ENCODE measurements around the gene SLC7A7. TPM values are rescaled to one million over a fixed set of nuclear protein-coding genes. Genes with fewer than 3 reads are reported as not detected.

The SLC7A7 gene
- polyA plus RNA-seq, 2 of the 4 experiments (the other 2 are of a cell fraction): 44.2 to 86.8 TPM

DNA sequence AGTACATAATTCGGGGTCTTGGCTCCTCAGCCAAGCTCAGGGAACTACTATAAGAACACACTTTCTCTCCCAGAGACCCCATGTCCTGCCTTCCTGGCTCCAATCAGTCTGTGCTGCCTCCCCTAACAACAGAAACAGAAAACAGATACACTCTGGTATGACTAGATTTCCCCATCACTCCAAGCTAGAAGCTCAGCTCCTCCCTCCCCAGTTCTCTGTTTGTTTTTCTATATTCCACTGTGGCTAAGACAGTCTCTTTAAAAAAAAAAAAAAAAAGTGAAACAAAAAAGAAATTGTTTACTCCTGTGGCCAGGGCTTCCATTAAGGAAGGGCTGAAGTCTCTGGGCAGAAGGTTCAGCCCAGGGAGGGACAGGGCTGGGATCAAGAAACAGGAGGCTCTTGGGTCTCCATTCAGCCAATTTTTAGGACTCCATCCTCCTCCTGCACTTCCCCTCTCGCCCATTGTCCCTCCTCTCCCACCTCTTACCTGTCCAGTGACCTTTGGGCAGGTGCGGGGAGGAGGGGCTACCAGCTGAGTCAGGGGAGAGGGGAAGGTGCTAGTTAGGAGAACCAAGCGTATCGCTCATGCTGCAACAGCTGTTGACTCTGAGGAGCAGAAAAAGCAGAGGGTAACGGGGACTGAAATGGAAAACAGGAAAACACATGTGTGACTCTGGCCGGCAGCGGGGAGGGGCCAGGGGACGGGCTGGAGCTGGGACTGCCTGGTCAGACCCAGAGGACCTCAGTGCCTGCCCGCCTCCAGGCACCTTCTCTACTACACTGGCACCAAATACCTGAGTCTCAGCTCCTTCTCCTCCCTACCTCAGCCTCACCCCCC, 4.1 kb upstream of the SLC7A7 start (continued):
- TF ChIP-seq, protein P1, sequence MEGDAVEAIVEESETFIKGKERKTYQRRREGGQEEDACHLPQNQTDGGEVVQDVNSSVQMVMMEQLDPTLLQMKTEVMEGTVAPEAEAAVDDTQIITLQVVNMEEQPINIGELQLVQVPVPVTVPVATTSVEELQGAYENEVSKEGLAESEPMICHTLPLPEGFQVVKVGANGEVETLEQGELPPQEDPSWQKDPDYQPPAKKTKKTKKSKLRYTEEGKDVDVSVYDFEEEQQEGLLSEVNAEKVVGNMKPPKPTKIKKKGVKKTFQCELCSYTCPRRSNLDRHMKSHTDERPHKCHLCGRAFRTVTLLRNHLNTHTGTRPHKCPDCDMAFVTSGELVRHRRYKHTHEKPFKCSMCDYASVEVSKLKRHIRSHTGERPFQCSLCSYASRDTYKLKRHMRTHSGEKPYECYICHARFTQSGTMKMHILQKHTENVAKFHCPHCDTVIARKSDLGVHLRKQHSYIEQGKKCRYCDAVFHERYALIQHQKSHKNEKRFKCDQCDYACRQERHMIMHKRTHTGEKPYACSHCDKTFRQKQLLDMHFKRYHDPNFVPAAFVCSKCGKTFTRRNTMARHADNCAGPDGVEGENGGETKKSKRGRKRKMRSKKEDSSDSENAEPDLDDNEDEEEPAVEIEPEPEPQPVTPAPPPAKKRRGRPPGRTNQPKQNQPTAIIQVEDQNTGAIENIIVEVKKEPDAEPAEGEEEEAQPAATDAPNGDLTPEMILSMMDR (IDR thresholded peaks at IDR 0.05): no peak
- TF ChIP-seq RAD21 (conservative IDR thresholded peaks at IDR 0.05 in 1 of 2, IDR thresholded peaks at IDR 0.05 in 1 of 2) (no peak), POLR2A (IDR thresholded peaks at IDR 0.05; ENCODE audit: low read length) (no peak)
- TF ChIP-seq, protein P2, sequence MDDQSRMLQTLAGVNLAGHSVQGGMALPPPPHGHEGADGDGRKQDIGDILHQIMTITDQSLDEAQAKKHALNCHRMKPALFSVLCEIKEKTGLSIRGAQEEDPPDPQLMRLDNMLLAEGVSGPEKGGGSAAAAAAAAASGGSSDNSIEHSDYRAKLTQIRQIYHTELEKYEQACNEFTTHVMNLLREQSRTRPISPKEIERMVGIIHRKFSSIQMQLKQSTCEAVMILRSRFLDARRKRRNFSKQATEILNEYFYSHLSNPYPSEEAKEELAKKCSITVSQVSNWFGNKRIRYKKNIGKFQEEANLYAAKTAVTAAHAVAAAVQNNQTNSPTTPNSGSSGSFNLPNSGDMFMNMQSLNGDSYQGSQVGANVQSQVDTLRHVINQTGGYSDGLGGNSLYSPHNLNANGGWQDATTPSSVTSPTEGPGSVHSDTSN (IDR thresholded peaks at IDR 0.05): no peak

DNA sequence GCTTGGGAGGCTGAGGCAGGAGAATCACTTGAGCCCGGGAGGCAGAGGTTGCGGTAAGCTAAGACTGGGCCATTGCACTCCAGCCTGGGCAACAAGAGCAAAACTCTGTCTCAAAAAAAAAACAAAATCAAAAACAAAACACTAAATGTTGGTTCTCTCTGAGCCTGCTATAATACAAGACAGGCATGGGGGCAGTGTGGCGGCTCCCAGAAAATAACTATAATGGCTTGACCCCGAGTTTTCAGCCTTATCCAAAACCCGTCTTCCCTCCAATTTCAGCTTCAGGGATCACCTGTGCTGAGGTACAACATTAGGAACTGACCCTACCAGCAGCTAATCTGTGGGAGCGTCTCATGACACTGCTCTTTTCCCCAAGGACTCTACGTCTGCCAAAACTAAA, 862 bp downstream of the SLC7A7 start:
- no peak for TF ChIP-seq ZC3H11A (IDR thresholded peaks at IDR 0.05)
- TF ChIP-seq, protein P3, sequence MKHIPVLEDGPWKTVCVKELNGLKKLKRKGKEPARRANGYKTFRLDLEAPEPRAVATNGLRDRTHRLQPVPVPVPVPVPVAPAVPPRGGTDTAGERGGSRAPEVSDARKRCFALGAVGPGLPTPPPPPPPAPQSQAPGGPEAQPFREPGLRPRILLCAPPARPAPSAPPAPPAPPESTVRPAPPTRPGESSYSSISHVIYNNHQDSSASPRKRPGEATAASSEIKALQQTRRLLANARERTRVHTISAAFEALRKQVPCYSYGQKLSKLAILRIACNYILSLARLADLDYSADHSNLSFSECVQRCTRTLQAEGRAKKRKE (CRISPR knock-in tag; IDR thresholded peaks at IDR 0.05; ENCODE audit: low read depth): no peak
- H3K4me3 ChIP-seq: peak overlapping the region; percentile 38; the same call in 2 of the 3 replicates
- peaks cover 40% of the 10 kb centered on the region for H3K4me1 ChIP-seq
- 83% methylated on average over 7 of the region's 7 CpGs for WGBS (ENCODE audit: missing lambda C conversion rate)
- no peaks in the 10 kb centered on the region for H3K9me3 ChIP-seq
- ChIA-PET POLR2A (no interaction called here), CTCF (interaction anchor here (1.2 to 2.6 kb wide), 5 partner anchors 9 to 244 kb away, joined by 3 to 17 read pairs (median 5); no protein-coding TSS in a partner anchor)
- DNase-seq (ENCODE audit: low read depth in 1 of 2, low spot score in 1 of 2) (no peak), ATAC-seq (no peak), FAIRE-seq (no peak)
- peak overlapping the region; percentile 82 to 89 for H3K27ac ChIP-seq
- H3K4me2 ChIP-seq: peak overlapping the region; percentile 72

DNA sequence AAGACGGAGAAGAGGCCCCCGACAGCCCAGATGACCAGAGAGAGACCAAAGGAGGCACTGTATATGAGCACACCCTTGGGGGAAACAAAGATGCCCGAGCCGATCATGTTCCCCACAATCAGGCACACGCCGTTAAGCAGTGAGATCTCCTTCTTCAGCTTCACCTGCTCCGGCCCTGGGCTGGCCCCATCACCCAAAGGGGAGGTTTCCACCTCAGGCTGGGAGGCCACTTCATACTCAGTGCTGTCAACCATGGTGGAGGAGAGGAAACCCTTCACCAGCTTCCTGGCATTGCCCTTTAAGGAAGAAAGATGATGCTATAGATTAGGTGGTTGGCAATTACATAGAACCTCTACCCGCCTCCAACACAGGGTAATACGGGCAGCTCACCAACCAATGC, 2.1 kb downstream of the SLC7A7 start:
- TF ChIP-seq, protein P4, sequence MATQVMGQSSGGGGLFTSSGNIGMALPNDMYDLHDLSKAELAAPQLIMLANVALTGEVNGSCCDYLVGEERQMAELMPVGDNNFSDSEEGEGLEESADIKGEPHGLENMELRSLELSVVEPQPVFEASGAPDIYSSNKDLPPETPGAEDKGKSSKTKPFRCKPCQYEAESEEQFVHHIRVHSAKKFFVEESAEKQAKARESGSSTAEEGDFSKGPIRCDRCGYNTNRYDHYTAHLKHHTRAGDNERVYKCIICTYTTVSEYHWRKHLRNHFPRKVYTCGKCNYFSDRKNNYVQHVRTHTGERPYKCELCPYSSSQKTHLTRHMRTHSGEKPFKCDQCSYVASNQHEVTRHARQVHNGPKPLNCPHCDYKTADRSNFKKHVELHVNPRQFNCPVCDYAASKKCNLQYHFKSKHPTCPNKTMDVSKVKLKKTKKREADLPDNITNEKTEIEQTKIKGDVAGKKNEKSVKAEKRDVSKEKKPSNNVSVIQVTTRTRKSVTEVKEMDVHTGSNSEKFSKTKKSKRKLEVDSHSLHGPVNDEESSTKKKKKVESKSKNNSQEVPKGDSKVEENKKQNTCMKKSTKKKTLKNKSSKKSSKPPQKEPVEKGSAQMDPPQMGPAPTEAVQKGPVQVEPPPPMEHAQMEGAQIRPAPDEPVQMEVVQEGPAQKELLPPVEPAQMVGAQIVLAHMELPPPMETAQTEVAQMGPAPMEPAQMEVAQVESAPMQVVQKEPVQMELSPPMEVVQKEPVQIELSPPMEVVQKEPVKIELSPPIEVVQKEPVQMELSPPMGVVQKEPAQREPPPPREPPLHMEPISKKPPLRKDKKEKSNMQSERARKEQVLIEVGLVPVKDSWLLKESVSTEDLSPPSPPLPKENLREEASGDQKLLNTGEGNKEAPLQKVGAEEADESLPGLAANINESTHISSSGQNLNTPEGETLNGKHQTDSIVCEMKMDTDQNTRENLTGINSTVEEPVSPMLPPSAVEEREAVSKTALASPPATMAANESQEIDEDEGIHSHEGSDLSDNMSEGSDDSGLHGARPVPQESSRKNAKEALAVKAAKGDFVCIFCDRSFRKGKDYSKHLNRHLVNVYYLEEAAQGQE (IDR thresholded peaks at IDR 0.05): no peak
- no peak for TF ChIP-seq EP300 (IDR thresholded peaks at IDR 0.05)
- TF ChIP-seq KDM1A (IDR thresholded peaks at IDR 0.05; ENCODE audit: low read depth): no peak
- TF ChIP-seq HDAC2 (IDR thresholded peaks at IDR 0.05): no peak
- TF ChIP-seq, protein P3 (CRISPR knock-in tag; IDR thresholded peaks at IDR 0.05; ENCODE audit: low read depth): no peak
- no peak for TF ChIP-seq HOXB13 (CRISPR knock-in tag; IDR thresholded peaks at IDR 0.05; ENCODE audit: low read depth)
- no peak for TF ChIP-seq EHF (CRISPR knock-in tag; IDR thresholded peaks at IDR 0.05)
- H3K4me1 ChIP-seq: peaks cover 36% of the 10 kb centered on the region
- no peaks in the 10 kb centered on the region for H3K9me3 ChIP-seq
- CTCF ChIA-PET: interaction anchor here (0.7 to 2.6 kb wide), 8 partner anchors 10 to 256 kb away, joined by 3 to 17 read pairs (median 4); no protein-coding TSS in a partner anchor
- ATAC-seq (no peak), DNase-seq (ENCODE audit: low read depth in 1 of 2, low spot score in 1 of 2) (no peak), FAIRE-seq (no peak)
- H3K4me2 ChIP-seq: peak overlapping the region; percentile 28; the same call in 2 of the 3 replicates
- POLR2A ChIA-PET: no interaction called here
- 77% methylated on average over 9 of the region's 9 CpGs for WGBS (ENCODE audit: missing lambda C conversion rate)
- peak overlapping the region in 1 of 2 experiments; percentile 17; a peak in 1 of 6 replicates for H3K27ac ChIP-seq
- H3K4me3 ChIP-seq: no peak overlapping the region
